ENCODE results near the gene DPM2. TPM values are rescaled to one million over a fixed set of nuclear protein-coding genes. Genes with fewer than 3 reads are reported as not detected.

Gene DPM2
- polyA plus RNA-seq, 1 donor, result 35.6 TPM

GRCh38 chr9:127959841-127960409 is 22.3 kb upstream of the DPM2 start:
- no peak for DNase-seq

- DNase-seq, result no peak
Measured at GRCh38 chr9:127959398-127959797, 21.7 kb upstream of the DPM2 start.

GRCh38 chr9:127958728-127959127 is 21.1 kb upstream of the DPM2 start:
- DNase-seq, result no peak

- no peak for DNase-seq
Measured at GRCh38 chr9:127955294-127956015, 17.8 kb upstream of the DPM2 start.

- DNase-seq, result no peak
Measured at GRCh38 chr9:127954831-127955293, 17.2 kb upstream of the DPM2 start.

- DNase-seq, result no peak
Measured at GRCh38 chr9:127953768-127954505, 16.3 kb upstream of the DPM2 start.

- DNase-seq, result no peak
Measured at GRCh38 chr9:127953154-127953553, 15.5 kb upstream of the DPM2 start.

GRCh38 chr9:127950513-127951289 is 13.0 kb upstream of the DPM2 start:
- no peak for DNase-seq

- DNase-seq, result no peak
Measured at GRCh38 chr9:127949827-127950512, 12.3 kb upstream of the DPM2 start.

GRCh38 chr9:127947841-127948710 is 10.4 kb upstream of the DPM2 start:
- DNase-seq, result no peak

- no peak for DNase-seq
Measured at GRCh38 chr9:127946728-127947127, 9.1 kb upstream of the DPM2 start.

GRCh38 chr9:127945942-127946341 is 8.3 kb upstream of the DPM2 start:
- no peak for DNase-seq

- no peak for DNase-seq
Measured at GRCh38 chr9:127945338-127945737, 7.7 kb upstream of the DPM2 start.

GRCh38 chr9:127944586-127945218 is 7.0 kb upstream of the DPM2 start:
- no peak for DNase-seq

GRCh38 chr9:127943731-127944144 is 6.1 kb upstream of the DPM2 start:
- no peak for DNase-seq

- DNase-seq, result no peak
Measured at GRCh38 chr9:127943011-127943662, 5.5 kb upstream of the DPM2 start.

- no peak for DNase-seq
Measured at GRCh38 chr9:127942216-127943010, 4.8 kb upstream of the DPM2 start.

- no peak for DNase-seq
Measured at GRCh38 chr9:127941961-127942215, 4.2 kb upstream of the DPM2 start.
